ENCODE results near the gene ELP4. TPM values are rescaled to one million over a fixed set of nuclear protein-coding genes. Genes with fewer than 3 reads are reported as not detected.

Gene ELP4
- total RNA-seq, 4 donors from 2014 or later: 8.8 to 23.6 (median 13.5) TPM

GRCh38 chr11:31610544-31610943 is 101.0 kb downstream of the ELP4 start:
- no peaks in the 10 kb centered on the region for H3K4me1 ChIP-seq
- H3K27me3 ChIP-seq: no peaks in the 10 kb centered on the region
- no peaks in the 10 kb centered on the region for H3K9me3 ChIP-seq
- TF ChIP-seq POLR2A (IDR thresholded peaks at IDR 0.05) (no peak), CTCF (IDR thresholded peaks at IDR 0.05 in 4 of 5, conservative IDR thresholded peaks at IDR 0.05 in 1 of 5) (no peak)
- in situ Hi-C loops (cut with MboI; ENCODE audit: low sequenced_read_pairs in 4 of 4) (no loop called here), intact Hi-C loops (cut with DNase I; ENCODE audit: low total_unique reads) (no loop called here)
- no peaks in the 10 kb centered on the region for H3K36me3 ChIP-seq
- no peak overlapping the region for H3K27ac ChIP-seq
- DNase-seq: no peak
- H3K4me3 ChIP-seq: no peak overlapping the region
- ATAC-seq: no peak

- no peaks in the 10 kb centered on the region for H3K27me3 ChIP-seq
- intact Hi-C loops (cut with DNase I; ENCODE audit: low total_unique reads): no loop called here
- H3K9me3 ChIP-seq: no peaks in the 10 kb centered on the region
- no peak for DNase-seq
- H3K27ac ChIP-seq: no peak overlapping the region
- H3K4me1 ChIP-seq: no peaks in the 10 kb centered on the region
- in situ Hi-C loops (cut with MboI; ENCODE audit: low sequenced_read_pairs in 4 of 4): no loop called here
- no peak for ATAC-seq
- no peak overlapping the region for H3K4me3 ChIP-seq
- no peak for TF ChIP-seq CTCF (IDR thresholded peaks at IDR 0.05 in 4 of 5, conservative IDR thresholded peaks at IDR 0.05 in 1 of 5)
- TF ChIP-seq POLR2A (IDR thresholded peaks at IDR 0.05): no peak
- no peaks in the 10 kb centered on the region for H3K36me3 ChIP-seq
Observed at GRCh38 chr11:31617246-31617645, 107.7 kb downstream of the ELP4 start.

GRCh38 chr11:31619980-31620379 is 110.4 kb downstream of the ELP4 start:
- H3K4me1 ChIP-seq: no peaks in the 10 kb centered on the region
- in situ Hi-C loops (cut with MboI; ENCODE audit: low sequenced_read_pairs in 4 of 4) (no loop called here), intact Hi-C loops (cut with DNase I; ENCODE audit: low total_unique reads) (no loop called here)
- H3K27ac ChIP-seq: no peak overlapping the region
- no peak for DNase-seq
- H3K4me3 ChIP-seq: no peak overlapping the region
- H3K9me3 ChIP-seq: no peaks in the 10 kb centered on the region
- H3K27me3 ChIP-seq: no peaks in the 10 kb centered on the region
- no peak for TF ChIP-seq POLR2A (IDR thresholded peaks at IDR 0.05)
- TF ChIP-seq CTCF (IDR thresholded peaks at IDR 0.05 in 4 of 5, conservative IDR thresholded peaks at IDR 0.05 in 1 of 5): no peak
- no peaks in the 10 kb centered on the region for H3K36me3 ChIP-seq
- no peak for ATAC-seq

GRCh38 chr11:31620434-31620833 is 110.9 kb downstream of the ELP4 start:
- ATAC-seq: no peak
- Histone ChIP-seq H3K36me3 (no peaks in the 10 kb centered on the region), H3K9me3 (no peaks in the 10 kb centered on the region), H3K27me3 (no peaks in the 10 kb centered on the region), H3K4me1 (no peaks in the 10 kb centered on the region), H3K27ac (no peak overlapping the region), H3K4me3 (no peak overlapping the region)
- TF ChIP-seq CTCF (IDR thresholded peaks at IDR 0.05 in 4 of 5, conservative IDR thresholded peaks at IDR 0.05 in 1 of 5) (no peak), POLR2A (IDR thresholded peaks at IDR 0.05) (no peak)
- DNase-seq: no peak
- in situ Hi-C loops (cut with MboI; ENCODE audit: low sequenced_read_pairs in 4 of 4) (no loop called here), intact Hi-C loops (cut with DNase I; ENCODE audit: low total_unique reads) (no loop called here)

- Histone ChIP-seq H3K27ac (no peak overlapping the region), H3K4me1 (no peaks in the 10 kb centered on the region), H3K36me3 (no peaks in the 10 kb centered on the region), H3K9me3 (no peaks in the 10 kb centered on the region), H3K27me3 (no peaks in the 10 kb centered on the region), H3K4me3 (no peak overlapping the region)
- intact Hi-C loops (cut with DNase I; ENCODE audit: low total_unique reads): no loop called here
- TF ChIP-seq POLR2A (IDR thresholded peaks at IDR 0.05) (no peak), CTCF (IDR thresholded peaks at IDR 0.05 in 4 of 5, conservative IDR thresholded peaks at IDR 0.05 in 1 of 5) (no peak)
- in situ Hi-C loops (cut with MboI; ENCODE audit: low sequenced_read_pairs in 4 of 4): loop anchor here in 1 of 4 donors (25.0 kb wide), 1 partner anchor 111 kb away; no protein-coding TSS in a partner anchor
- ATAC-seq (no peak), DNase-seq (no peak)
Observed at GRCh38 chr11:31625868-31626267, 116.3 kb downstream of the ELP4 start.
